Suprapubic skin (tissue), 3 donors: Measurements from ENCODE around the gene ZNF626.

ENCODE experiments used
- EP300 ChIP-seq: sonication (generic); formaldehyde crosslinking; IDR thresholded peaks from one replicate; pipeline ENCODE4 v1.6.1; 2017; ENCODE audit warnings: antibody characterized with exemption
- TF ChIP-seq, protein P1 (sequence below), 2 donors: fragments of 200-600 bp in 1 of 2; fragments of 450-650 bp in 1 of 2; sonication (generic) in 1 of 2; IDR thresholded peaks; one replicate each; pipeline ENCODE4 v1.5.1; 2016 to 2019; ENCODE audit warnings: antibody characterized with exemption in 2 of 2, mild to moderate bottlenecking in 1 of 2, moderate library complexity in 1 of 2

DNA sequence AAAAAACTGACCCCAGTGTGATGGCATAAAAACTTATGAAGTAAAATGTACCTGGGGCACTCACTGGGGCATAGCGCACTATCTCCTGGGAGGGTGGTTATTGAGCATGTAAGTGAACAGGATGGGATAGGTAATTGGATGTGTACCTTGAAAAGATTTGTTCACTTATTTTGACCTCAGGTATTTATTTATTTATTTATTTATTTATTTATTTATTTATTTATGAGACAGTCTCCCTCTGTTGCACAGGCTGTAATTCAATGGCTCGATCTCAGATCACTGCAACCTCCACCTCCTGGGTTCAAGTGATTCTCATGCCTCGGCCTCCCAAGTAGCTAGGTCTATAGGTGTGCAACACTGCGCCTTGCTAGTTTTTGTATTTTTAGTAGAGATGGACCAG, 5.9 kb upstream of the ZNF626 start:
- TF ChIP-seq, protein P1, sequence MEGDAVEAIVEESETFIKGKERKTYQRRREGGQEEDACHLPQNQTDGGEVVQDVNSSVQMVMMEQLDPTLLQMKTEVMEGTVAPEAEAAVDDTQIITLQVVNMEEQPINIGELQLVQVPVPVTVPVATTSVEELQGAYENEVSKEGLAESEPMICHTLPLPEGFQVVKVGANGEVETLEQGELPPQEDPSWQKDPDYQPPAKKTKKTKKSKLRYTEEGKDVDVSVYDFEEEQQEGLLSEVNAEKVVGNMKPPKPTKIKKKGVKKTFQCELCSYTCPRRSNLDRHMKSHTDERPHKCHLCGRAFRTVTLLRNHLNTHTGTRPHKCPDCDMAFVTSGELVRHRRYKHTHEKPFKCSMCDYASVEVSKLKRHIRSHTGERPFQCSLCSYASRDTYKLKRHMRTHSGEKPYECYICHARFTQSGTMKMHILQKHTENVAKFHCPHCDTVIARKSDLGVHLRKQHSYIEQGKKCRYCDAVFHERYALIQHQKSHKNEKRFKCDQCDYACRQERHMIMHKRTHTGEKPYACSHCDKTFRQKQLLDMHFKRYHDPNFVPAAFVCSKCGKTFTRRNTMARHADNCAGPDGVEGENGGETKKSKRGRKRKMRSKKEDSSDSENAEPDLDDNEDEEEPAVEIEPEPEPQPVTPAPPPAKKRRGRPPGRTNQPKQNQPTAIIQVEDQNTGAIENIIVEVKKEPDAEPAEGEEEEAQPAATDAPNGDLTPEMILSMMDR (IDR thresholded peaks at IDR 0.05): no peak
- no peak for TF ChIP-seq EP300
